K562 (cell line): Measurements from ENCODE around the gene TRIM23. TPM values are rescaled to one million over a fixed set of nuclear protein-coding genes. Genes with fewer than 3 reads are reported as not detected.

Experiments
- ATF3 ChIP-seq, 2 experiments: fragments of 450-650 bp in 1 of 2; sonication (generic) in 1 of 2; formaldehyde crosslinking in 1 of 2; IDR thresholded peaks in 1 of 2; conservative IDR thresholded peaks in 1 of 2; 2 replicates each; pipeline versions ENCODE4 v1.6.1 to v1.8.1; 2016 to 2023; ENCODE audit warnings: mild to moderate bottlenecking in 2 of 2, moderate library complexity in 2 of 2, inconsistent platforms in 1 of 2, missing genetic modification reagents in 1 of 2
- ATF7 ChIP-seq: fragments of 450-650 bp; IDR thresholded peaks from 2 replicates; pipeline ENCODE4 v1.7.1; 2014; ENCODE audit warnings: mild to moderate bottlenecking, moderate library complexity
- CEBPB ChIP-seq: fragments of 450-650 bp; IDR thresholded peaks from 2 replicates; pipeline ENCODE4 v1.6.1; 2016; ENCODE audit warnings: missing genetic modification characterization, missing compliant biosample characterization
- CEBPG ChIP-seq, 3 experiments: fragments of 200-800 bp in 1 of 3; sonication (Bioruptor generic) in 1 of 3; sonication (generic) in 1 of 3; formaldehyde crosslinking in 1 of 3; IDR thresholded peaks in 2 of 3; conservative IDR thresholded peaks in 1 of 3; 2 replicates each; pipeline versions ENCODE4 v1.6.1 to v1.8.0; 2016 to 2022; ENCODE audit warnings: missing compliant biosample characterization in 2 of 3, missing genetic modification characterization in 2 of 3, mild to moderate bottlenecking in 1 of 3, missing genetic modification reagents in 1 of 3
- CTBP1 ChIP-seq: fragments of 450-650 bp; IDR thresholded peaks from 2 replicates; pipeline ENCODE4 v1.6.1; 2016; ENCODE audit warnings: borderline replicate concordance
- E2F5 ChIP-seq: sonication (generic); formaldehyde crosslinking; IDR thresholded peaks from 2 replicates; pipeline ENCODE4 v1.8.0; 2022; ENCODE audit warnings: mild to moderate bottlenecking, missing genetic modification reagents
- EP300 ChIP-seq: IDR thresholded peaks from 2 replicates; pipeline ENCODE4 v1.6.1; 2012; ENCODE audit warnings: low read length, improper control_type of control experiment
- KDM1A ChIP-seq, 2 experiments: fragments of 450-650 bp; IDR thresholded peaks; 2 replicates each; pipeline ENCODE4 v1.6.1; 2016; ENCODE audit warnings: mild to moderate bottlenecking in 2 of 2
- POLR2AphosphoS5 ChIP-seq: IDR thresholded peaks from 2 replicates; pipeline ENCODE4 v1.6.1; 2011; ENCODE audit warnings: mild to moderate bottlenecking, low read depth, low read length, moderate library complexity; ENCODE audit not compliant: control insufficient read depth, insufficient read depth
- ZBTB40 ChIP-seq, 2 experiments: fragments of 450-650 bp in 1 of 2; sonication (generic) in 1 of 2; formaldehyde crosslinking in 1 of 2; IDR thresholded peaks; 2 replicates each; pipeline versions ENCODE4 v1.7.1 to v1.9.0; 2016 to 2022; ENCODE audit warnings: inconsistent platforms in 1 of 2, mild to moderate bottlenecking in 1 of 2, missing genetic modification reagents in 1 of 2
- ZHX1 ChIP-seq: fragments of 150-350 bp; conservative IDR thresholded peaks from 2 replicates; pipeline ENCODE4 v1.6.1; 2014; ENCODE audit warnings: low read length
- ZNF165 ChIP-seq: fragments of 250-450 bp; sonication (Bioruptor Pico); IDR thresholded peaks from 2 replicates; pipeline ENCODE4 v1.4.0; 2020; ENCODE audit warnings: borderline replicate concordance
- polyA plus RNA-seq, 8 experiments: library from polyadenylated mRNA; depleted of rRNA in 4 of 8; stranded (reverse) in 5 of 8; unstranded in 3 of 8; fragments of >200 nt; fragmentation: Nextera tagmentation in 2 of 8; fragmentation: Illumina TruSeq in 1 of 8; extraction: Ambion mirVana in 2 of 8; extraction: Trizol in 1 of 8; gene quantifications; 2 replicates each; pipeline versions ENCODE4 v1.2.1 to v1.2.3, GENCODE V29; 2011 to 2014; ENCODE audit warnings: inconsistent platforms in 1 of 8, missing spikeins in 1 of 8
- total RNA-seq, 7 experiments: library from RNA; depleted of rRNA in 6 of 7; stranded (reverse); fragments of >200 nt in 6 of 7; fragmentation: Illumina TruSeq in 2 of 7; extraction: Trizol in 2 of 7; gene quantifications; 2 replicates each; pipeline versions ENCODE4 v1.2.1 to v1.2.3, GENCODE V29; 2011 to 2021; ENCODE audit warnings: low replicate concordance in 1 of 7

The TRIM23 gene
- total and polyA plus RNA-seq, 9 of the 15 experiments (the other 6 are each of a cell fraction or from before 2014, with no cell fraction given) = 2.4 to 8.5 (median 4.9) TPM

GRCh38 chr5:65654713-65655112 is 30.6 kb upstream of the TRIM23 start (continued):
- TF ChIP-seq ZBTB40 (IDR thresholded peaks at IDR 0.05) (no peak), ZBTB40 (CRISPR knock-in tag; IDR thresholded peaks at IDR 0.05) (no peak), CEBPB (tag) (peak; percentile 21; the same call in 1 of the 2 replicates), E2F5 (CRISPR knock-in tag) (no peak), ATF3 (IDR thresholded peaks at IDR 0.05) (peak; percentile 69), ATF3 (CRISPR knock-in tag; conservative IDR thresholded peaks at IDR 0.05) (no peak), ATF7 (peak; percentile 12; the same call in 1 of the 2 replicates), ZHX1 (no peak), CTBP1 (peak; percentile 56; the same call in 1 of the 2 replicates), ZNF165 (CRISPR knock-in tag) (no peak), POLR2AphosphoS5 (no peak), KDM1A (IDR thresholded peaks at IDR 0.05) (no peak), CEBPG (CRISPR knock-in tag; IDR thresholded peaks at IDR 0.05) (peak; percentile 40; the same call in 1 of the 2 replicates), CEBPG (tag; conservative IDR thresholded peaks at IDR 0.05 in 1 of 2, IDR thresholded peaks at IDR 0.05 in 1 of 2) (peak; percentile 8 to 78; a peak in 2 of 4 replicates), EP300 (0 out of 2 replicates have a peak, but pooled peaks have one; percentile 16)
